K562 (cell line): ENCODE results near the gene HAAO.

Source experiments
- CBX8 ChIP-seq: fragments of 200-600 bp; sonication (generic); IDR thresholded peaks from 2 replicates; pipeline ENCODE4 v1.6.1; 2012; ENCODE audit warnings: borderline replicate concordance, mixed run types, low read depth, mild to moderate bottlenecking, moderate library complexity, mixed read lengths, low read length, control low read depth, inconsistent platforms; ENCODE audit not compliant: poor library complexity, severe bottlenecking; ENCODE audit errors: extremely low read depth
- FOS ChIP-seq: IDR thresholded peaks from 3 replicates; pipeline ENCODE4 v1.6.1; 2011; ENCODE audit not compliant: insufficient read length; ENCODE audit errors: extremely low read depth
- JUND ChIP-seq, 2 experiments: IDR thresholded peaks; 2 replicates in 1 of 2; 3 replicates in 1 of 2; pipeline ENCODE4 v1.6.1; 2011; ENCODE audit warnings: borderline replicate concordance in 2 of 2, low read depth in 2 of 2, low read length in 2 of 2, improper control_type of control experiment in 1 of 2, missing biosample characterization in 1 of 2, missing genetic modification characterization in 1 of 2, missing genetic modification reagents in 1 of 2
- SP1 ChIP-seq: sonication (generic); formaldehyde crosslinking; IDR thresholded peaks from 2 replicates; pipeline ENCODE4 v1.8.1; 2022; ENCODE audit warnings: mild to moderate bottlenecking, missing genetic modification reagents
- XRCC3 ChIP-seq: fragments of 450-650 bp; IDR thresholded peaks from 2 replicates; pipeline ENCODE4 v1.6.1; 2017; ENCODE audit warnings: mild to moderate bottlenecking, moderate library complexity
- ZNF165 ChIP-seq: fragments of 250-450 bp; sonication (Bioruptor Pico); IDR thresholded peaks from 2 replicates; pipeline ENCODE4 v1.4.0; 2020; ENCODE audit warnings: borderline replicate concordance
- ZNF232 ChIP-seq: sonication (generic); formaldehyde crosslinking; IDR thresholded peaks from 2 replicates; pipeline ENCODE4 v1.8.0; 2022; ENCODE audit warnings: mild to moderate bottlenecking, missing genetic modification reagents
- TF ChIP-seq, protein P1 (sequence below): fragments of 450-650 bp; IDR thresholded peaks from 2 replicates; pipeline ENCODE4 v1.6.1; 2018; ENCODE audit not compliant: partially characterized antibody
- TF ChIP-seq, protein P2 (sequence below), 3 experiments: IDR thresholded peaks in 2 of 3; conservative IDR thresholded peaks in 1 of 3; 2 replicates each; pipeline ENCODE4 v1.5.1; 2011 to 2012; ENCODE audit warnings: low read length in 3 of 3, mild to moderate bottlenecking in 3 of 3, control low read depth in 2 of 3, improper control_type of control experiment in 1 of 3, inconsistent platforms in 1 of 3, low read depth in 1 of 3, mixed read lengths in 1 of 3, moderate library complexity in 1 of 3; ENCODE audit not compliant: insufficient read depth in 2 of 3
- TF ChIP-seq, protein P3 (sequence below): fragments of 250-450 bp; sonication (Bioruptor Pico); IDR thresholded peaks from 2 replicates; pipeline ENCODE4 v1.5.0; 2021; ENCODE audit warnings: mild to moderate bottlenecking, borderline replicate concordance

DNA sequence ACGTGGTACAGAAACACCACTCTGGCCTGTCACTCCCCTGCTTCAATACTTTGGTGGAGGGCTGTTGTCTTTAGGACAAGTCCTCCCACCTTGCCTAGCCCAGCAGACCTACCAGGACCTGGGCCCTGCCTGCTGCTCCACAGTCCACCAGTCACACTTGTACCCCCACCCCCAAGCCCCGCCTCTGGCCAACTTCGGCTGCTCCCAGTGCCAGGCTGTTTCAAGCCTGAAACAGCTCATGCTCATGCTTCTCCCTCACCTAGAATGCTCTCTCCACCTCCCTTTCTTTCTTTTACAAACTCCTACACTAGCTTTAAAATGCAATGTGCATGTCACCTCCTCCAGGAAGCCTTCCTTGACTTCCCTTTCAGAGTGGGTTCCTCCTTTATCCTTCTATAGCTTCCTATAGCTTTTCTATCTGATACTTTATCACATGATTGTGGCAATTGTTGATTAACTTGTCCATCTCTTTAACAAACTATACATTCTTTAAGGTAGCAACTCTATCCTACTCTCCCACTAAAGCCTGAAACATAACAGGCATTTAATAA, 23.6 kb downstream of the HAAO start:
- TF ChIP-seq SP1 (CRISPR knock-in tag) (no peak), XRCC3 (no peak), ZNF232 (CRISPR knock-in tag) (no peak), JUND (IDR thresholded peaks at IDR 0.05; ENCODE audit: borderline replicate concordance, low read depth, low read length) (no peak), JUND (tag; IDR thresholded peaks at IDR 0.05; ENCODE audit: borderline replicate concordance, low read depth, low read length) (no peak), ZNF165 (CRISPR knock-in tag) (no peak), CBX8 (no peak), FOS (no peak)
- TF ChIP-seq, protein P1, sequence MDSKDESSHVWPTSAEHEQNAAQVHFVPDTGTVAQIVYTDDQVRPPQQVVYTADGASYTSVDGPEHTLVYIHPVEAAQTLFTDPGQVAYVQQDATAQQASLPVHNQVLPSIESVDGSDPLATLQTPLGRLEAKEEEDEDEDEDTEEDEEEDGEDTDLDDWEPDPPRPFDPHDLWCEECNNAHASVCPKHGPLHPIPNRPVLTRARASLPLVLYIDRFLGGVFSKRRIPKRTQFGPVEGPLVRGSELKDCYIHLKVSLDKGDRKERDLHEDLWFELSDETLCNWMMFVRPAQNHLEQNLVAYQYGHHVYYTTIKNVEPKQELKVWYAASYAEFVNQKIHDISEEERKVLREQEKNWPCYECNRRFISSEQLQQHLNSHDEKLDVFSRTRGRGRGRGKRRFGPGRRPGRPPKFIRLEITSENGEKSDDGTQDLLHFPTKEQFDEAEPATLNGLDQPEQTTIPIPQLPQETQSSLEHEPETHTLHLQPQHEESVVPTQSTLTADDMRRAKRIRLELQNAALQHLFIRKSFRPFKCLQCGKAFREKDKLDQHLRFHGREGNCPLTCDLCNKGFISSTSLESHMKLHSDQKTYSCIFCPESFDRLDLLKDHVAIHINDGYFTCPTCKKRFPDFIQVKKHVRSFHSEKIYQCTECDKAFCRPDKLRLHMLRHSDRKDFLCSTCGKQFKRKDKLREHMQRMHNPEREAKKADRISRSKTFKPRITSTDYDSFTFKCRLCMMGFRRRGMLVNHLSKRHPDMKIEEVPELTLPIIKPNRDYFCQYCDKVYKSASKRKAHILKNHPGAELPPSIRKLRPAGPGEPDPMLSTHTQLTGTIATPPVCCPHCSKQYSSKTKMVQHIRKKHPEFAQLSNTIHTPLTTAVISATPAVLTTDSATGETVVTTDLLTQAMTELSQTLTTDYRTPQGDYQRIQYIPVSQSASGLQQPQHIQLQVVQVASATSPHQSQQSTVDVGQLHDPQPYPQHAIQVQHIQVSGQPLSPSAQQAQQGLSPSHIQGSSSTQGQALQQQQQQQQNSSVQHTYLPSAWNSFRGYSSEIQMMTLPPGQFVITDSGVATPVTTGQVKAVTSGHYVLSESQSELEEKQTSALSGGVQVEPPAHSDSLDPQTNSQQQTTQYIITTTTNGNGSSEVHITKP: no peak
- TF ChIP-seq, protein P2, sequence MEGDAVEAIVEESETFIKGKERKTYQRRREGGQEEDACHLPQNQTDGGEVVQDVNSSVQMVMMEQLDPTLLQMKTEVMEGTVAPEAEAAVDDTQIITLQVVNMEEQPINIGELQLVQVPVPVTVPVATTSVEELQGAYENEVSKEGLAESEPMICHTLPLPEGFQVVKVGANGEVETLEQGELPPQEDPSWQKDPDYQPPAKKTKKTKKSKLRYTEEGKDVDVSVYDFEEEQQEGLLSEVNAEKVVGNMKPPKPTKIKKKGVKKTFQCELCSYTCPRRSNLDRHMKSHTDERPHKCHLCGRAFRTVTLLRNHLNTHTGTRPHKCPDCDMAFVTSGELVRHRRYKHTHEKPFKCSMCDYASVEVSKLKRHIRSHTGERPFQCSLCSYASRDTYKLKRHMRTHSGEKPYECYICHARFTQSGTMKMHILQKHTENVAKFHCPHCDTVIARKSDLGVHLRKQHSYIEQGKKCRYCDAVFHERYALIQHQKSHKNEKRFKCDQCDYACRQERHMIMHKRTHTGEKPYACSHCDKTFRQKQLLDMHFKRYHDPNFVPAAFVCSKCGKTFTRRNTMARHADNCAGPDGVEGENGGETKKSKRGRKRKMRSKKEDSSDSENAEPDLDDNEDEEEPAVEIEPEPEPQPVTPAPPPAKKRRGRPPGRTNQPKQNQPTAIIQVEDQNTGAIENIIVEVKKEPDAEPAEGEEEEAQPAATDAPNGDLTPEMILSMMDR (IDR thresholded peaks at IDR 0.05 in 2 of 3, conservative IDR thresholded peaks at IDR 0.05 in 1 of 3; ENCODE audit: insufficient read depth in 2 of 3, low read depth in 1 of 3, low read length in 3 of 3): no peak
- TF ChIP-seq, protein P3, sequence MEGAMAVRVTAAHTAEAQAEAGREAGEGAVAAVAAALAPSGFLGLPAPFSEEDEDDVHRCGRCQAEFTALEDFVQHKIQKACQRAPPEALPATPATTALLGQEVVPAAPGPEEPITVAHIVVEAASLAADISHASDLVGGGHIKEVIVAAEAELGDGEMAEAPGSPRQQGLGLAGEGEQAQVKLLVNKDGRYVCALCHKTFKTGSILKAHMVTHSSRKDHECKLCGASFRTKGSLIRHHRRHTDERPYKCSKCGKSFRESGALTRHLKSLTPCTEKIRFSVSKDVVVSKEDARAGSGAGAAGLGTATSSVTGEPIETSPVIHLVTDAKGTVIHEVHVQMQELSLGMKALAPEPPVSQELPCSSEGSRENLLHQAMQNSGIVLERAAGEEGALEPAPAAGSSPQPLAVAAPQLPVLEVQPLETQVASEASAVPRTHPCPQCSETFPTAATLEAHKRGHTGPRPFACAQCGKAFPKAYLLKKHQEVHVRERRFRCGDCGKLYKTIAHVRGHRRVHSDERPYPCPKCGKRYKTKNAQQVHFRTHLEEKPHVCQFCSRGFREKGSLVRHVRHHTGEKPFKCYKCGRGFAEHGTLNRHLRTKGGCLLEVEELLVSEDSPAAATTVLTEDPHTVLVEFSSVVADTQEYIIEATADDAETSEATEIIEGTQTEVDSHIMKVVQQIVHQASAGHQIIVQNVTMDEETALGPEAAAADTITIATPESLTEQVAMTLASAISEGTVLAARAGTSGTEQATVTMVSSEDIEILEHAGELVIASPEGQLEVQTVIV (CRISPR knock-in tag): no peak
